ENCODE measurements around the gene ZNF106.

The ZNF106 gene

DNA sequence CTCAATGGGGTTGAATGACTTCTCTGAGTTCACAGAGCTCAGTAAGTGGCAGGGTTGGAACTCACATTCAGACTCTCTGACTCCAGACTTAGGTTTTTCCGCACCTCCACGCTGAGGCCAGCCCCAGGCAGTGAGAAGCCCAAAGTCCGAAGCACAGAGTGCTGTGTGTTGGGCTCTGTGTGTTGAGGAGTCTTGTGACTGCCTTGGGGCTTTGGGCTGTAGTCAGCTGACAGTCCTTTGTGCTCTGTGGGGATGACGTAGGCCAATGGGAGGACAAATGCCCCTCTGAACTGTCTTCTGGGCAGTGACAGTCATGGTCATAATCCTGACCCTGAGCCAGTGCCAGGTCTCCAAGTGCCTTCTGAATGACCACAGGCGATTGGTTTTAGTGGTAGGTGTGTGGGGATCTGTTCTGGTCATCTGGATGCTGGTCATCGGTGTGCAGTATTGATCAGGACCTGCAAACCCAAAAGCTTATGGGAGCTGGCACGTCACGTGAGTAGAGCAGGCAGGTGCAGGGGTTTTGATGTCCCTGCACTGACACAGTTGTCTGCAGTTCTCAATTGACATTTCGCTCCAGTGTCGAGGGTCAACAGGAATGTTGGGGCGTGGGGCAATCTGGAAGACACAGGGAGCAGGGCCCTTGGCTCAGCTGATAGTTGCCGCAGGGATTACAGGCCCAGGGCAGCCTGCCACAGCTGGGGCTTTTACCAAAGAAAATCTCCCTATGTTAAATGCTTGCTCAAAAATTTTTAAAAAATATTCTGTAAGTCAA lies 86.3 kb downstream of the ZNF106 start:
- no peak for DNase-seq

DNA sequence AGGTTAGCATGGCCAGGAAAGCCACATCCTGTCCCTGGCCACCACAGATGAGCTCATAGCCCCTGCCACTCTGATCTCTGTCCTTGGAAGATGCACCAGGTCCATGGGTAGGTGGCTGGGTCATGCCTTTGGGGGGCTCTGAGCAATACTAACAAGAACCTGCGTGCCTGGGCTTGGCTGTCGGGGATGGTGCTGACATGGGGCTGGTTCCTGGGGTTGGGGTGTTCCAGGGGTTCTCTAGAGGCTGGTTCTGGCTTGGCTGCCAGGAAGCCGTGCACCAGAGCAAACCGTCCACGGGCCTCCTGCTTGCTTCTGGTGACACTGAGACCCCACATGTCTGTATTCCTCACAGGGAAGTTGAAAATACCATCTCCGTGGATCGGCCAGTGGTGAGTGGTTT lies 87.6 kb downstream of the ZNF106 start:
- no peak for DNase-seq

DNA sequence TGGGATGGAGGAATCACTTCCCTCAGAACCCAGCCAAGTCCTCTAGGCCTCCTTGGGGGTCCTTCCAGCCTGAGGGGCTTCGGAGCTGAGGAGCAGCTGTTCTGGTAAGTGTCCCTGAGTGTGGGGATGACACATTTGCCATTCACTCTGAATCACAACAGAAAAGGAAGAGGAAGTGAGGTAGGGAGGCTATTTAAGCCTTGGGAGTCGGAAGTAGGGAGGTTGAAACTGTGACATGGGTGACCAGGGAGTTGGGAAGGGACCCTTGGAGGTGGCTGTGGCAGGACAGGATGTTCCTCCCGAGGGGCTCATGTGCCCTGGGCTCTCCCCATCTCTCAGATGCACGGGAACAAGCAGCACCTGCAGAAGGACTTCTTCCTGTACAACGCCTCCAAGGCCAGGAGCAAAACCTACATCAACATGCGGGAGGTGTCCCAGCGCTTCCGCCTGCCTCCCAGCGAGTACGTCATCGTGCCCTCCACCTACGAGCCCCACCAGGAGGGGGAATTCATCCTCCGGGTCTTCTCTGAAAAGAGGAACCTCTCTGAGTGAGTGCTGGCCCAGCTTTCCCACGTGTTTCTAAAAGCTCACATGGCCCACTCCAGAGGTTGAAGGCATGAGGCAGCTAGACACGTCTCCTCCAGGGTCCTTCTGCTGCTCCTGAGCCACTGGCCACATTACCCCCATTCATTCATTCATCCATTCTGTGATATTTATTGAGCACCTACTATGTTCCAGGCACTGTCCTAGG lies 88.3 kb downstream of the ZNF106 start:
- no peak for DNase-seq

DNA sequence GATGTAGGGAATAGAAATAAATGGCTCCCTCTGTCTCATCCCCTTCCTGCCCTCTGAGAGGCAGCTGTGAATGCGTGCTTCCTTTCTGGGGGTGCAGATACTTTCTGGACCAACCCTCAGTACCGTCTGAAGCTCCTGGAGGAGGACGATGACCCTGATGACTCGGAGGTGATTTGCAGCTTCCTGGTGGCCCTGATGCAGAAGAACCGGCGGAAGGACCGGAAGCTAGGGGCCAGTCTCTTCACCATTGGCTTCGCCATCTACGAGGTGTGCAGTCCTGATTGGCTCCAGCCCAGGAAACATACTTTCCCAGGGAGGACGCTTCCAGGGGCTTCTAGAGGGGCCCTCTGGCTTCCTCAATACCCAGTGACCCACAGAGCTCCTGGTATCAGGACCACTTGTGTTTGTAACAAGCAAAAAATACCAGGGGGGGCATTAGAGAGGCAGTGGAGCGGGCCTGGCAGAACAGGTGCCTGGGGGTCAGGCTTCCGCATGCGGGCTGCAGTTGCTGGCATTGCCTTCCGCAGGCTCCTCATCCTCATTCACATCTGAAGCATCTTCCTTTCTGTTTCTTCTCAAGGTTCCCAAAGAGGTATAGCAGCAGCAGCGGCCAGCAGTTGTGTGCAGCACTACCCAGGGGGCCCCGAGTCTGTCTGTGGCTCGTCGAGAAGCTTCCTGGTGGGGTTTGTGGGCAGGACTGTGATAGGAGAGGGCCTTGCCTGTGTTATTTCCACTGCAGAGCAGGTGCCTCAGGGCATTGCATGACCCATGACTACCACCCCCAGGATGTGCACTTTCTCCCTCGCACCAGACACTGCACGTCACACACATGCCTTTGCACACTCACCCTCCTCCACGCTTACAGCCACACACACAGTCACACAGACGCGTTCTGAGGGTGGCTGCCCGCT lies 89.1 kb downstream of the ZNF106 start:
- no peak for DNase-seq

DNA sequence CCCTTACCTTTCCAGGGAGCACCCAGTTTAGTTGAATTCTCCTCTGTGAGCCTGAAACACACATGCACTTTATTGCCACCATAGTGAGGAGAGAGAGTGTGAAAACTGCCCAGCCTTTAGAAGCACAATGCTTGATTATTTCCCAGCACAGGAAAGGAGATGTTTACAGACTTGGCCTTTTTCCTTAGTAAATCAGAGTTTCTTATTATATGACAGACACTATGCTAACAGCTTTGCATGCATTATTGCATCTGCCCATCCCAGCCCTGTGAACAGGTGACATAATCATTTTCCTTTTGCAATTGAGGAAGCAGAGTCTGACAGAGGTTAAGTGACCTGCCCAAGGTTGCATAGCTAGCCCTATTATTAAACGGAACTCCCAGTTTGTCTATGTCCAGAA lies 95.1 kb downstream of the ZNF106 start:
- DNase-seq, result no peak

DNA sequence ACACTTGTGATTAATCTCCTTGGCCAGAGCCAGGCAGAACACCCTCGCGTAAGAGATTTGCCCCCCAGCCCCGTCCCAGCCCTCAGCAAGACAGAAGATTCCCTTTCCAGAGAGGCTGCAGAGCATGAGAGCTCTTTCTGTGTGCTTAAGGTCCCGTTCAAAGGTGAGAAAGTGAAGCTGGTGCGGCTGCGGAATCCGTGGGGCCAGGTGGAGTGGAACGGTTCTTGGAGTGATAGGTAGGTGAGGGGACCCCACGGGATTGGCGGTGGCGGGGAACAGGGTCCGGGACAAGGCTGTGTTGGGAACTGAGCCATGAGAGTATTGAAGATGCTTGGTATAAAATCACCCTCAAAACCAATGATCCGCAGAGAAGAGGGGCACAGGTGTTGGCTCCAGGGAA lies 96.8 kb downstream of the ZNF106 start:
- DNase-seq, result no peak

DNA sequence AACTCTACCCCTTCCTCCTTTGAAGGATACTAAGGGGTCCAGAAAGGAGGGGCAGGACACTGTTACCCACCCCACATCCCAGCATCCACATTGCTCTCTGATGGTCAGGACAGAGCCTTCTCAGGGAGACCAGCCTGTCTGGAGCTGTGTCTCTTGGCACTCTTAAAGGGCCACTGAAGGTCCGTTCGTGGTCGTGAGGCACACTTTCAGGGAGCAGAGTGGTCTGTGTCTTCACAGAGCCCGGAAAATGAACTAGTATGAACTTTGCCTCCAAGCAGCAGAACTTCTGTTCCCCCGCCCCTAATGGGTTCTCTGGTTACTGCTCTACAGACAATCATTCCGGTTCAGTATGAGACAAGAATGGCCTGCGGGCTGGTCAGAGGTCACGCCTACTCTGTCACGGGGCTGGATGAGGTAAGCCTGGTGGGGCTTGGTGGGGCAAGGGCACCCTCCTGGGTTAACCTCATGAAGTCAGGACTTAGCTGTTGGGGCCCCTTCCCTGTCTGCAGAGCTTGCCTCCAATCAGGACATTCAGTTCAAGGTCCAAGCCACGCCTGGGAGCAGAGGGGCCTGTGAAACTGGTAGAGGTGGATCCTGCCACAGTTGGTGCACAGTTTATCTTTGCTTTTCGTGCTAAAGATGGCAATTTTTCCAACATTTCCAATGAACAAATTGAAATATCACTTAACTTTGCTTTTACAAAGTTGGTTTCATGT lies 98.5 kb downstream of the ZNF106 start:
- no peak for DNase-seq

DNA sequence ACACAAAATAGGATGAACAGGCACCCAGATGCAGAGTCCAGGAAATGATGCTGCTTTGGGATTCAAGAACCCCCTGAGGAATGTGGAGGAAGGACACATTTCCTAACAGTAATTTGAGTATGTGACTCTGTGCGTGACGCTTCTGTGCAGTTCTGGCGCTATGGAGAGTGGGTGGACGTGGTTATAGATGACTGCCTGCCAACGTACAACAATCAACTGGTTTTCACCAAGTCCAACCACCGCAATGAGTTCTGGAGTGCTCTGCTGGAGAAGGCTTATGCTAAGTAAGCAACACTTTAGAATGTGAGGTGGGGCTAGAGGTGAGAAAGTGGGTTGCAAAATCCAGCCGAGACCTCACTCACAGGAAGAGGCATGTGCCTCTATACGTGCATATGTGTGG lies 103.3 kb downstream of the ZNF106 start:
- DNase-seq, result no peak

DNA sequence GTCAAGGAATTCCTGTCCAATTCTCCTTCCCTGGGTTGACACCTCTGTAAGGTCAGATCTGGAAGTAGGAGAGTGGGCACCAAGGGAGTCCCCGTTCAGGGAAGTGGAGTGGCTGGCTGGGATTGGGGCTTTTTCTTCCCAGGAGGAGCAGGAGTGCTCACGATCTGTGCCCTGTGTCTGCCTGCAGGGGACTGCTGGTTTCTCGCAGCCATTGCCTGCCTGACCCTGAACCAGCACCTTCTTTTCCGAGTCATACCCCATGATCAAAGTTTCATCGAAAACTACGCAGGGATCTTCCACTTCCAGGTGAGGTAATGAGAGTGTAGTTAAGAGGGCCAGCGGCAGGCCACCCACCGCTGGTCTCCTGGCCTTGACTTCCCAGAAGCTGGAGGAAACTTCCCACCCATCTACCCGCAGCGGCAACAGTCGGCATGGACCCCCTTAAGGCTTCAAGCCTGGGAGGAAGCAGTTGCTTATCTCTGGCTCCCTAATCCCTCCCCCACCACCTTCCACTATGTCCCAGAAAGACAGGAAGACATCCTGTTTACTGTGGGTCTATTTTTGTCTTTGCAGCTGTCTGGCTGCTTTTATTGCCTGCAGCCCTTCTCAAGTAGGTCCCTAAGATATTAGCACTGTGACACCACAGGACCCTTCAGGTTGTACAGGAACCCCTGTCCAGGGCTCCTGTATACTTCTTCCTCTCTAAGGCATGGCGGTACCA lies 104.8 kb downstream of the ZNF106 start:
- DNase-seq, result no peak

DNA sequence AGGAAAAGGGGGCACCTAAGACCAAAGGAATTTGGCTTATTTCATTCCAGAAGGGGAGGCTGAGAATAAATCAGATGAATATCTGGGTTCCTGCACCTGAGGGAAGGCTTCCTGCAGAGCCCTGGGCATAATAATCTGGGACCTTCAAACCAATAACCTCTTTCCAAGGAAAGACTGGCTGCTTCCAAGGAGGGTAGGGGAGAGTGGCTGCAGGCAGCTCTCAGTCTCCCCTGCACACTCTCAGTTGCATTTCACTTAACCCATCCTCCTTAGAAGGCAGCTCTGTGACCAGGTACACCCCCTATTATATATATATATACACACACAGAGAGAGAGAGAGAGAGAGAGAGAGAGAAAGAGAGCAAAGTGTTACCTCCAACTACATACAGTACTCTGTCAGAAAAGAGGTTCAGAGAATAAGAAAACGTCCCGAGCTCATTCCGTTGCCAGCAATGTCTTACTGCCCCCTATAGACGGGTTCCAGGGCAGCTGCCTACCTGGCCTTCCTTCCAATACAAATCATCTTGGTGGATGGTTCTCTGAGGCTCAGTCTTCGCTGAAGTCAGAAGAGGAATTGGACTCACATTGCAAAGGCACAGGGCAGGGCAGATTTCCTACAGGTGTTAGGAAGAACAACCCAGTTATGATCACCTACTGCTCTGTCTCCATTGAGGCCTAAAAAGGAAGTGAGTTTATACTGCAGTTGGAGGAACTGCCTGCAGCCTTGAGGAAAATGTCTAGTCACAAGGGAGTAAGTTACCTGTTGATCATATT lies 105.5 kb downstream of the ZNF106 start:
- peak; percentile 29 to 35 for DNase-seq

DNA sequence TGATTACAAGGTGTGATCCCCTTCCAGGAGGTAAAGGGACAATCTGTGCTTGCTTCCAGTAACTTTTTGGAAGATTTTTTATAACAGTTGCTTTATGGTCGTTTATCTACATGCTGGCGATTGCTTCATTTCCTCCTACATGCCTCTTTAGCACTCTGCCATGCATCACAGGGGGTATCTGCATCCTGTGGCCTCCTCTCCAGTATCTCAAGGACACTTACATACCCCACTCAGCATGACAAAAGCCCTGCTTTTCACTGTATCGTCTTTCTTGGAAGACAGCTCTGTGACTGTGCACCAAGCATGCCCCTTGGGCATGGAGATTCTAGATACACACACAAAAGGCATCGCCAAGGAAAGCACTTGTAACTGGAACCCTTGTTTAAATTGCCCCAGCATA lies 106.3 kb downstream of the ZNF106 start:
- DNase-seq, result no peak

DNA sequence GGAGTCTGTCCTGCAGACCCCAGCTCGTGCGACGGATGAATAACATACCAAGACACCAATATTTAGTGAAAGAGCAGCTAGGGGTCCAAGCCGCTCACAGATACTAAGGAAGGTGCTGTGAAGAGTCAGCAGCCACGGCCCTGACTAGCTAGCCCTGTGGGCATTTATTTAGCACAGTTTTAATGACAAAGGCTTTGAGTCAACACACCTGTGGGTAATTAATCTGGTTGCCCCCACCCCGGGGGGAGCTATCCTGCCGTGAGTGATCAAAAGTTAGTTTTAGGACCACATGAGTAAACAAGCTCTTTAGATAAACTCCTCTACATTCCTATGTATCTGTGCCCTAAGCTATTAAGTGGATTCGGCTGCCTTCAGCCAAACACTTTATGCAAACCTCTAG lies 112.9 kb downstream of the ZNF106 start:
- DNase-seq, result no peak

DNA sequence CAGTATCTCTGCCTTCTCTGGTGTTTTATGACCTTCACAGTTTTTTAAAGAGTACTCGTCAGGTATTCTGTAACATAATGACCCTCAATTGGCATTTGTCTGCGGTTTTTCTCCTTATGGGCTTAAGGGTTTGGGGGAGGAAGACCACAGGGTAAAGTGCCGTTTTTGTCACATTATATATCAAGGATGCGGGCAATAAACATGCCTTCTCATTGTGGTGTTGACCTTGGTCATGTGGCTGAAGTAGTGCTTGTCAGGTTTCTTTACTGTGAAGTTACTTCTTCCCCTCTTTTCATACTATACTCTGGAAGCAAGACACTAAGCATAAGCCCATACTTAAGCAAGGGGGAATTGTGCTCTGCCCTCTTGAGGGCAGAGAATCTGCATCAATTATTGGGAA lies 115.0 kb downstream of the ZNF106 start:
- DNase-seq, result no peak

DNA sequence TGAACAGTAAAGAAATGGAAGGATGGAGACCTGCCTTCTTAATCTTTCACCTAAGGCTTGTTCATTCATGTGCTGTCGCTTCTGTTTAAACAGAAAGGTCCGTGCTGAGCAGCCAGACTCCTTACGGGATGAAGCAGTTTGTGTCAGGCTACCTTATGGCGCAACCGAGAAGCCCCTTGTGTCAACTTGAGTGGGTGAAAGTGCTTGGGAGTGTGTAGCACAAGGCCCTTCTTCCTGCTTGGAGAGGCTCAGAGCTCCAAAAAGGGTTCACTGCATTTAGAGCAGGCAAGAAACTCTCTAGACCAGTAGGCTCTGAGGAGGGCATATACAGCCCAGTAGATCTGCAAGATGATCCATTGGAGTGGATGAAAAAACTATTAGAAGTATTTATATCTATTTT lies 115.7 kb downstream of the ZNF106 start:
- DNase-seq, result no peak

DNA sequence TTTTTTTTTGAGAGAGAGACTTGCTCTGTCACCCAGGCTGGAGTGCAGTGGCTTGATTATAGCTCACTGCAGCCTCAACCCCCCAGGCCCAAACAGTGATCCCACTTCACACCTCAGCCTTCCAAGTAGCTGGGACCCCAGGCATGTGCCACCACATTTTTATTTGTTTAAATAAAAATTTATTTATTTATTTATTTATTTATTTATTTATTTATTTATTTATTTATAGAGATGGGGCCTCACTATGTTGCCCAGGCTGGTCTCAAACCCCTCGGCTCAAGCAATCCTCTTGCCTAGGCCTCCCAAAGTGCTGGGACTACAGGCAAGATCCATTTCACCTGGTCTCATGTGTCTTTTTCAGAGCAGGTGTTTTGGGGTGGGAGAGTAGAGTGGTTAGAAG lies 116.1 kb downstream of the ZNF106 start:
- DNase-seq, result no peak

DNA sequence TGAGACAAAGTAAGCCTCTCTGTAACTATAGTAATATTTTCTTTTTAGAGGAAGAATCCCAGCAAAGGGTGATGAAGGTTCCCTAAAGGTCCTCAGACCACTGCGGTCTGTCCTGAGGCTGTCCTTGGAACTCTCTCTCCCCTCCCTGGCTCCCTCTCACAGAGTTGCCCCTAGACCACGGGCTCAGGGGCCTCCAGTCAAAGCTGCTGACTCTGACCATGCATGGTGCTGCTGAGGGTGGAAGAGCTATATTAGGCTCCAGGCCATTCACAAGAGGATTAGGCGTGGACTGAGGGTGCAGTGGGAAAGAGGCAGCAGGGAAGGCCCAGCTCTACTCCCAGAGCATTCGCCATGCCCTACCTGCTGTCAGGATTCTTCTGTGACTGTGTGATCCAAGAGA lies 117.0 kb downstream of the ZNF106 start:
- DNase-seq, result no peak

DNA sequence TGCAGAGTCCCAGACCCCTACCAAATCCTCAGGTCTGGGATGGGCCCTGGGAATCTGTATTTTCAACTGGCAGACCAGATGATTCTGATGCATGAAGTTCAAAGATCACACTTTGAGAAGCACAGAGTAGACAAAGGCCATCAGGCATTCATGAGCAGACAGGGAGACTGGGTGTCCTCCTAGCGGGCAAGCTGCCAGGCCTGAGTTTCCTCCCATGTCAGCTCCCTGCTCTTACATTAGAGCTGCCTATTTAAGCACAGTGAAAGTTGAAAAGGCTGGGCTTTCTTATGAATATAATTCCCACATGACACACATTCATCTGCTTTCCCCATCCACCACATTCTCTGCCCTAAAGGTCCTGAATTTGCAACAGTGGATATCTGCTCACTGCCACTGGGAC lies 117.7 kb downstream of the ZNF106 start:
- DNase-seq, result no peak

DNA sequence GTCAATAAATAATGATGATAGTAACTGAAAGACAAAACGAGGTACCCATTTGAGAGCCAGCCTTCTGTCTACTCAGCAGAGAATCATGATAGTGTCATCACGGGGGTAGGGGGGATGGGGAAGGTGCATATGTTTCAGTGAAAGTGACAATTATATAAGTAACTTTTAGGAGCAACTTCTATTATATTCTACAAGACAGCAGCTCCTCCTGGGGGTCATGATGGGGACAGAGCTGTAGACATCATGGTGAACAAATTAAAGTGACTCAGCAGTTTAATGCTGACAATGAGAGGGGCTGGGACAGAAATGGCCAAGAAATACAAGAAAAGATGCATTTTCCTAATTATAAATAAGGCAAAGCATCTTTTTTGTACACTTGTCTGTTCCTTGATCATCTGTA lies 119.8 kb downstream of the ZNF106 start:
- DNase-seq, result no peak

DNA sequence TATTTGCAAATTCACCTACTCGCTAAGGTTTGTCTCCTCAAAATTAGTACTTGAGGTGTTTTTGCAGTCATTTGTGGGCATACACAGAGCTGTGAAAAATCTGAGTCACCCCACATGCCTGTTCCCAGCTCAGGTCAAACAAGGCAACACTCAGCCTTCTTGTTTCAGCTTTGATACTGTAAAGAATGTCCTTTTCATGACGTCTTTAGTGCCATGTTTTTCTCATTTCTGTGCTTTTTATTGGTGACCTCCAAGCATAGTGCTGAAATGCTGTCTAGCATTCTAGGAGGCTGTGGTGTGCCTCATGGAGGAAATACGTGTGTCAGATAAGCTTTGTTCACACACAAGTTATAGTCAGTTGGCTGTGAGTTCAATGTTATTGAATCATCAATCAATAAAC lies 122.8 kb downstream of the ZNF106 start:
- no peak for DNase-seq

DNA sequence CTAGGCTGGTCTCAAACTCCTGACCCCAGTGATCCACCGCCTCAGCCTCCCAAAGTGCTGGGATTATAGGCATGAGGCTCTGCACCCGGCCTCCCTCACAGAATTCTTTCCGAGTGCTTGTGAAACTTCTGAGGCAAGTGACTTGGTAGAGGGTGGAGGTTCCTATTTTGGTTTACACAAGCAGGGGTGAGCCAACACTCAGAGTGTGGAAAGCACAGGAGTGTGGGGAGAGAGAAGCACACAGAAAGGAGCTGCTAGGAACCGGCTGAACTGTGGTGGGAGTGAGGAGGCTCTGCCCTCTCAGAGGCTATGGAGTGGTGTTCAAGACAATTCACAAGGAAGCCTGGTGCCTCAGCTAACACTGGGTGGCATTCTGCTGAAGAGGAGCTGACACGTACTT lies 123.9 kb downstream of the ZNF106 start:
- DNase-seq, result no peak

DNA sequence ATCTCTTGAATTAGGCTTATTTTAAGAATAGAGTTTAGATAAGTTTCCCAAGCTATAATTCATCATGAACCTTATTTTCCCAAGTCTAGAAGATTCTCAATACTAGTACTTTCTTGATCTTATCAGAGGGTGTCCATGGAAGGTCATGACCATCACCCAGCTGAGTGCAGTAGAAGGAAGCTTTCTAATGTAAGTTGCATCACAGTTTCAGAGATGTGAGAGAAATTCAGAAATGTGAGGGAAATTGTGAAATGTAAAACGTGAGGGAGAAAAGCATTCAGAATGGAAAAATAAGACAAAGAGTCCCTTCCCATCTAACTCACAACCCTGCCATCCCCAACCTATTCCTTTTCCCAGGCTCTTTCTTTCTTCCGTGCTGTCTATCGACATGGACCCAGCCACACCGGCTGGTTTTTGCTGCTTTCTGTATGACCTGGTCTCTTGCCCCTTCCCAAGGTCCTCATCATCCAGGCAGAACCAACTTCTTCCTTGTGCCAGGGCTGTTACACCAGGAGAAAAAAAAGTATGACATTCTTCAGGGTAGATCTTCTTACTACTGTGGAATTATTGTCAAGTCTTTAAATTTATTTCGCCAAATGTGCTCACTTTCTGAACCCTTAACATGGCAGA lies 124.9 kb downstream of the ZNF106 start:
- DNase-seq, result no peak
